GM21381 (cell line): ENCODE data around the gene TMEM266.

ENCODE experiments used
- ATAC-seq: cut with Tn5 transposase; IDR thresholded peaks from one replicate; pipeline ENCODE4 v1.9.1; 2021; ENCODE audit warnings: mild to moderate bottlenecking, moderate library complexity; ENCODE audit not compliant: unreplicated experiment

The TMEM266 gene

DNA sequence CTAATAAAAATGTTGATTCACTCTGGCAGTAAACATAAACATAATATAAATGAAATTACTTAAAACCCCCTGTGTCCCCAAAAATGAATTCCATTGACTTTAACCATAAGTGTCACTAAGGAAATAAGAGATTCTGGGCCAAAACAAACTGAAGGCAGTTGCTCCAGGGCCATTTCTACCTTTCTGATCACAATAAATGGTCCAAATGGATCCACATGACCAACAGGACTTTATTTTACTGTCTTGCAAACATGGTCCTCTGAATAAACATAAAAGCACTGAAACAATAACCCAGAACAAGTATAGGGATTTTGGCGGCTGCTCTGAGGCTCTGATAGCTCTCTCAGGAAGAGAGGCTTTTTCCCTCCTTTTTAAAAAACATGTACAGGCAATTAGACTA, 174.1 kb downstream of the TMEM266 start:
- no peak for ATAC-seq

GRCh38 chr15:76234337-76234889, 174.6 kb downstream of the TMEM266 start:
- ATAC-seq, result no peak

GRCh38 chr15:76235186-76235826, 175.5 kb downstream of the TMEM266 start:
- no peak for ATAC-seq

- no peak for ATAC-seq
These were observed 176.6 kb downstream of the TMEM266 start for GRCh38 chr15:76236350-76236749.

DNA sequence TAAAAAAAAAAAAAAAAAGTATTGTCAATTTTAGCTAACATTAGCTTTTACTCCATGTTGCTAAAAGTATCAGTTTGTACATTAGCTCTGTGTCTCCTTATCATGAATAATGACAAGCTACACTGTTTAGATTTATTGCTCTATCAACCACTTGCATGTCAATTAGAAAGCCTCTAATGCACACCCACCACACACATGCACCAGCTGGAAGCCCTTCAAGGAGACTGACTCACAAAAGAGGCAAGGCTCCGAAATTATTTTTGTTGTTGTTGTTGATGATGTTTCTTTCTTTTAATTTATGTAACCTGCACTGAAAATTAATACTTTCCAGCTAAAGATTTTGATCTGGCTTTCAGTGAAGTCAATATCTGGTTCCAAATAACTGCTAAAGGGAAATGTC, 180.0 kb downstream of the TMEM266 start:
- ATAC-seq, result no peak

DNA sequence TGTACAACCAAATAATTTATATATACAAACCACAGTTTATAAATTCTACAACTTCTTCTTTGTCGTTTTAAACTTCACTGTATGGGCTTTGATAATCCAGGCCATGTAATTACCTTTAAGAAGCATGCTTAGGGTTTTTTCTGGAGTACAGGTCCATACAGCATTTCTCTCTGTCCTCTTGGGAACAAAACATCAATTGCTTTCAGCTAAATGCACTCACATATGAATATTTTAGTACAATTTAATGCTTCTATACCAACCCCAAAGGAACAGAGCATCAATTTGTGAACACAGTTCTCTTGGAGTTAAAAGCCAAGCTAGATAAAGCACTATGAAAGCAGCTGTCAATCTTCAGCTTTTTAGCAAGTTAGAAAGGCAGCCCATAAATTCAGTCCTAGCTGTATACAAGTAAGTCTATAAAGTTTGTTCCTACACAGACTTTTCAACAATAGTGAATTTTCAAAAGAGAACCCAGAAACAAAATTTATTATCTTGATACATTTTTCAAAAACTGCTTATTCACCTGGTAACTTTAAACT, 185.4 kb downstream of the TMEM266 start:
- ATAC-seq, result no peak

GRCh38 chr15:76251717-76252116, 191.9 kb downstream of the TMEM266 start:
- no peak for ATAC-seq

- ATAC-seq, result no peak
These were observed 192.5 kb downstream of the TMEM266 start for GRCh38 chr15:76252249-76252648.

- ATAC-seq, result no peak
These were observed 194.1 kb downstream of the TMEM266 start for GRCh38 chr15:76253691-76254473.
